SJSA1 (cell line): ENCODE results near the gene SPOPL. TPM values are rescaled to one million over a fixed set of nuclear protein-coding genes. Genes with fewer than 3 reads are reported as not detected.
"Not testable (repeated sequence)": the region's sequence is repeated elsewhere in the genome, so short reads cannot be mapped to it uniquely, and the experiment has no call there.

Experiments
- DNase-seq, 2 experiments: peaks; one replicate each; pipeline ENCODE4 v3.0.0-alpha.2; 2015 to 2020; ENCODE audit warnings: low spot score in 2 of 2, low read depth in 1 of 2
- H3K27ac ChIP-seq: fragments of 250-450 bp; sonication (Bioruptor Pico); 2 replicates; pipeline ENCODE4 v1.5.1; 2020; ENCODE audit warnings: mild to moderate bottlenecking, moderate library complexity
- H3K27me3 ChIP-seq: fragments of 250-450 bp; sonication (Bioruptor Pico); replicated peaks from 2 replicates; pipeline ENCODE4 v1.5.1; 2020; ENCODE audit warnings: mild to moderate bottlenecking, moderate library complexity
- H3K36me3 ChIP-seq: fragments of 250-450 bp; sonication (Bioruptor Pico); 2 replicates; pipeline ENCODE4 v1.5.1; 2020; ENCODE audit warnings: mild to moderate bottlenecking
- H3K4me1 ChIP-seq: fragments of 250-450 bp; sonication (Bioruptor Pico); replicated peaks from 2 replicates; pipeline ENCODE4 v1.6.1; 2021; ENCODE audit warnings: mild to moderate bottlenecking
- H3K4me3 ChIP-seq: fragments of 250-450 bp; sonication (Bioruptor Pico); 2 replicates; pipeline ENCODE4 v1.5.1; 2020; ENCODE audit warnings: mild to moderate bottlenecking
- H3K9me3 ChIP-seq: fragments of 250-450 bp; sonication (Bioruptor Pico); replicated peaks from 2 replicates; pipeline ENCODE4 v1.5.1; 2020; ENCODE audit warnings: mild to moderate bottlenecking
- total RNA-seq: library from RNA; depleted of rRNA; stranded (reverse); fragments of >200 nt; shearing (Covaris generic); gene quantifications from 2 replicates; pipeline ENCODE4 v1.2.3, GENCODE V29; 2014

The SPOPL gene
- total RNA-seq, 1 experiment from 2014 or later: 23.4 TPM

DNA sequence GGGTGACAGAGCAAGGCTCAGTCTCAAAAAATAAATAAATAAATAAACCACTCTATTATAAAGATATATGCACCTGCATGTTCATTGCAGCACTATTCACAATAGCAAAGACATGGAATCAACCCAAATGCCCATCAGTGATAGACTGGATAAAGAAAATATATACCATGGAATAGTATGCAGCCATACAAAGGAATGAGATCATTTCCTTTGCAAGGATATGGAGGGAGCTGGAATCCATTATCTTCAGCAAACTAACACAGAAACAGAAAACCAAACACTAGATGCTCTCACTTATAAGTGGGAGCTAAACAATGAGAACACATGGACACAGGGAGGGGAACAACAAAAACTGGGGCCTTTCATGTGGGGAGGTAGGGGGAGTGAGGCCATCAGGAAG, 18.8 kb upstream of the SPOPL start:
- DNase-seq, H3K27ac ChIP-seq, H3K27me3 ChIP-seq, H3K4me3 ChIP-seq, H3K4me1 ChIP-seq, H3K36me3 ChIP-seq, H3K9me3 ChIP-seq: not testable (repeated sequence)

DNA sequence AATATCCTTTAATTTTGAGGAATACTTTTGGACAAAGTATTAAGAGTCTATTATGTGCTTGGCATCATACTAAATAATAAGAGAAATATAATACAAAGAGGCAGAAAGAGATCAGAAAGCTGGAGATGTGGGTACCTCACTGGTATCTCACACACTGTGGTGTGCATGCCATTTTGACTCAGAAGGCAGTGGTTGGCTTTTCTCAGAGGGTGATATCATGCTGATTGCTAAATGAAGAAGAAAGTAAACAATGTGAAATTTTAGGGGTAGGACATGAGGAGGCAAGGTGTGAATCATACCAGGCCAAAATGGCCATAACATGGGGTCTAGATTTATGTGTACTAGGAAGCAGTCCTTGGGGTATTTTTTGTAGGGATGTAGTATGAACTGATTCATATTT, 16.6 kb upstream of the SPOPL start:
- no peaks in the 10 kb centered on the region for H3K27me3 ChIP-seq
- H3K27ac ChIP-seq: no peak overlapping the region
- no peaks in the 10 kb centered on the region for H3K36me3 ChIP-seq
- no peaks in the 10 kb centered on the region for H3K9me3 ChIP-seq
- DNase-seq: no peak
- H3K4me1 ChIP-seq: no peaks in the 10 kb centered on the region
- no peak overlapping the region for H3K4me3 ChIP-seq

DNA sequence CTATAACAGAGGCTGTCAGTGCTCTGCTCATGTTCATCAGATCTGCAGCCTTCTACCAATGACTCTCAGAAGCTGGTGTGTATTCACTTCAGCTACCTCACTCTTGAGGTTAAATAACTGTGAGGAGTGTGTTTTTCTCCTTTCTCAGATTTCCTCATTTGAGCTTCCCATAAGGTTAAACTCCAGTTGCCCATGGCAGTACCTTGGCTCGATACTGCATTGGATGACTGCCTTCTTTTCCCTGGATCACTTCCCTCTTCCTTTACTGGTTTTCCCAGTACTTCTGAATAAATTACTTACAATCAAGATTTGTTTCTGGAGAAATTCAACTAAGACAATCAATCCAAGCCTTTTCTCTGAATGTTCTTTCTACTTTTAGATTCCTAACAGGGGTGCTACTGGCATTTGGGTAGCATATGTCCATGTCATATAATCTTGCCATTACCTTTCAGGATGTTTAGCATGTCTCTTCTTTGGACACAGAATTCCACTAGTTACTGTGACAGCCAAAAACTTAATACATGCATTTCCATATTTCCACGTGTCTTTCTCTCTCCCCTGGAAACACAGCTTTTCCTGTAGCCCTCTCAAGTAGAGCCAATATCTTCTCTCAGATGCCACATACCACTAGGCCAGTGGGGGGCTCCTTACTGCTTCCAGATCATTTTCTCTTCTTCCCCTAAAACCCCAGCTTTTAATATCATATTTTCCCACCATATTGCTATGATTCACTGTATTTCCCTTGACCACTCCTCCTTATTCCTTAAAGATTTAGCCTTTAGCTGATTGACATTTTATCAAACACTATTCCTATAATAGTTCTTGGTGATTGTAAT, 15.0 kb upstream of the SPOPL start:
- no peak for DNase-seq
- H3K9me3 ChIP-seq: no peaks in the 10 kb centered on the region
- no peaks in the 10 kb centered on the region for H3K36me3 ChIP-seq
- H3K4me1 ChIP-seq: no peaks in the 10 kb centered on the region
- no peaks in the 10 kb centered on the region for H3K27me3 ChIP-seq
- H3K27ac ChIP-seq: no peak overlapping the region
- no peak overlapping the region for H3K4me3 ChIP-seq

DNA sequence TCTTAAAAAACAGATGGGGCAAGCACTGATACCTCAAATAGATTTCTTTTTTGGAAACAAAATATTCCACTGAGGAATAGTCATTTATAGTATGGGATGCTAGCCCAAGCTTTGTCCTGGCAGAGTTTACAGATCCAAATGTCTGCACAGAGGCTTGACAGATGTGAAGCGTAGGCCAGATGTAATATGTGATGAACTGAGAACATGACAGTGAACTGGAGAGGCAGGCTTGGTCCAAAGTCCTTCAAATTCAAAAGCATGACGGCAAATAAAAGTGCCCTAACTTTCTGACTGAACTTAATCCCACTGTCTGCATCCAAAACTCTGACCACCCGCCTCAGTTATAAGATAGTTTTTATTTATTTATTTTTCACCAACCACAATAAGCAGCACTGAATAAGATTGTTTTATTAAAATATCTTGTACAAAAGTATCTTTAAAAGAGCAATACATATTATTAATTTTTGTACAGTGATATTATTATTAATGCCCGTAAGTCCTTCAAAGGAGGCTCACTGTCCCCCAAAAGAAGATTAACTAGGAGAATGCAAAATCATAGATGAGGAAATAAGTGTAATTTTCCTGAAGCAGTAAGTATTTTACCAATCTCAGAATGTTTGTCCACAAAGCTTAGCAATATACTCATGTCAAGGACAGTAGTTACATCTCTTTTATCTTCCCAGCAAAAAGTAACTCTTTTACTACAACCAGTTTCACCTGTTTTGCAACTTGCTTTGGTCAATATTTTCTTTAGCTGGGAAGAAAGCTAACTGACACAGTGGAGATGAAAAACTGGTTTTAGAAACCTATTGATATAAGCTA, 10.7 kb upstream of the SPOPL start:
- DNase-seq: no peak
- Histone ChIP-seq H3K9me3 (no peaks in the 10 kb centered on the region), H3K27ac (no peak overlapping the region), H3K27me3 (no peaks in the 10 kb centered on the region), H3K4me1 (no peaks in the 10 kb centered on the region), H3K4me3 (no peak overlapping the region), H3K36me3 (no peaks in the 10 kb centered on the region)

DNA sequence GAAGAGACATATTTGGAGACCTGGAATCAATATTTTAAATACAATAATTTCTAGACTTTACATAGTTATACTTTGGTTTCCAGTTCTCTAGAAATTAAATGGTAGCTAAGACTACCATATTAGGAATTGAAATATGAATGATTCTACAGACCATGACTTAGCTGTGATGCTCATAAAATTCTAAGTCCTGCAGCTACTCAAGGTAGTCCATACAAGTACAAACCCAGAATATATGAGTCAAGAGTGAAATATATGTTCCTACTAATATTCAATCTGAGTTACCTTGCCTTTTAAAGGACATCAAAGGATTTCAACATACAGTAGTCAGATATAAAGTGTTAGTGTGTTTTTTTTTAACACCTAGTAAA, 10.1 kb upstream of the SPOPL start:
- Histone ChIP-seq H3K4me3 (no peak overlapping the region), H3K27ac (no peak overlapping the region), H3K36me3 (no peaks in the 10 kb centered on the region), H3K9me3 (no peaks in the 10 kb centered on the region), H3K27me3 (no peaks in the 10 kb centered on the region), H3K4me1 (no peaks in the 10 kb centered on the region)
- no peak for DNase-seq

DNA sequence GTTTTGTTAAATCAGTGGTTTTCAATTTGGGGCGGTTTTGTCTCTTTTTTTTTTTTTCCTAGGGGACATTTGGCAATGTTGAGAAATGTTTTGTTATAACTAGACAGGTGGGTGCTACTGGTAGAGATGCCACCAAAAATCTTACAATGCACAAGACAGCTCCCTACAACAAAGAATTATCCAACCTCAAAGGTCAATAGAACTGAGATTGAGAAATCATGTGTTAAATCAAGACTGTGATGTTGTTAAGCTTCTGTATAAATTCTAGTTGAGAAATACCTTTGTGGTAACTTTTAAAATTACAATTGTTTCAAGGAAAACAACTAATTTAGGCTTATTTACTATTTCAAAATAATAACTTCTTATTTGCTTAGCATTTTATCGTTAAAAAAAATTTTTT, 9.4 kb upstream of the SPOPL start:
- Histone ChIP-seq H3K4me3 (no peak overlapping the region), H3K27me3 (no peaks in the 10 kb centered on the region)
- DNase-seq: no peak

DNA sequence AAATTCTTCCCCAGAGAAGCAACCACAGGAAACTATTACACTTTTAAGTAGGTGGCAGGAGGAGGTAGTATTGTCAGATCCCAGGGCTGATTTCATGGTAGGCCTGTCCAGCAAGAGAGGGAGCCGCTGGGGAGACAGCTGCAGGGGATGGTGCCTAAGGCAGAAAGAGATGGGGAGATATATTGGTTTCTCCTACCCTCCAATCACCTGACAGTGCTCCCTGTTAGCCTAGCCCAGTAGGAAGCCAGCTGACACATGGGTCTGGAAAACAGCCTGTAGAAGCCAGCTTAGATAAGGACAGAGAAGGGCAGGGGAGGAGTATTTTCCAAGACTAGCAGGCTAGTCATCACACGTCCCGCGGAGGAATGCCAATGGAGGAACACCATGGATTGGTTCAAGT, 8.2 kb upstream of the SPOPL start:
- no peaks in the 10 kb centered on the region for H3K9me3 ChIP-seq
- no peak overlapping the region for H3K4me3 ChIP-seq
- H3K4me1 ChIP-seq: no peaks in the 10 kb centered on the region
- H3K27ac ChIP-seq: no peak overlapping the region
- H3K36me3 ChIP-seq: no peaks in the 10 kb centered on the region
- no peak for DNase-seq
- no peaks in the 10 kb centered on the region for H3K27me3 ChIP-seq

More for the DNA sequence above, 9.4 kb upstream of the SPOPL start:
- Histone ChIP-seq H3K36me3 (no peaks in the 10 kb centered on the region), H3K9me3 (no peaks in the 10 kb centered on the region), H3K4me1 (no peaks in the 10 kb centered on the region), H3K27ac (no peak overlapping the region)

DNA sequence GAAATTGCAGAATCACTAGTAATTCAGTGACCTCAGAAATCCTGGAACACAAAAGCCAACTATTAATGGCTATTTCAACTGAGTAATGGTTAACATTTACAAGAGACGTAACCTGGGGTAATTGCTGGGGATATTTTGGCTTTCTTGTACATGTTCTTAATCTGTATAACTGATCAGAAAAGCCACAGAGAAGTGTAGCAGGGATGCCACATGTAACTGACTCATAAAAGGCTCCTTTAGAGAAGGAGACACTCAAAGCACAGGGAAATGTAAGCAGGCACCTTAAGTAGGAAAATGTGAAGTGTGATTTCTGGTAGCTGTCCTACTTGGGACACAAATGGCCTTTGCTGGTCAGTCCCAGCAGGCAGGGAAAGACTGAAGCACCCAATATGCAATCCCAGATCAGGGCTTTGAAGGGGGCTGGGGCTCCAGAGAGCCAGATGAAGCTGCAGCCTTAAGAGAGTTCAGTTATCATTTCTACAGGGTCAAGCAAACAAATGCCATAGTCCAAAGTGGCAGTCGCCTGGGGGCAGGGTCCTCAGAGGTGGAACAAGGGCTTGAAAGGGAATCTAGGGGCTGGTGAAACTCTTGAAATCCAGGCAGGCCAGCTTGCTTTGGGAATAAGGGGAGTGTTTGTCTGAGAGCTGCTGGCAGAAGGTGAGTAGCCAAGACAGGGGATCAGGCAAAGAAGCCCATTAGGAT, 7.2 kb upstream of the SPOPL start:
- no peak overlapping the region for H3K4me3 ChIP-seq
- no peak for DNase-seq
- H3K27ac ChIP-seq: no peak overlapping the region
- no peaks in the 10 kb centered on the region for H3K36me3 ChIP-seq
- H3K27me3 ChIP-seq: no peaks in the 10 kb centered on the region
- no peaks in the 10 kb centered on the region for H3K4me1 ChIP-seq
- H3K9me3 ChIP-seq: no peaks in the 10 kb centered on the region

DNA sequence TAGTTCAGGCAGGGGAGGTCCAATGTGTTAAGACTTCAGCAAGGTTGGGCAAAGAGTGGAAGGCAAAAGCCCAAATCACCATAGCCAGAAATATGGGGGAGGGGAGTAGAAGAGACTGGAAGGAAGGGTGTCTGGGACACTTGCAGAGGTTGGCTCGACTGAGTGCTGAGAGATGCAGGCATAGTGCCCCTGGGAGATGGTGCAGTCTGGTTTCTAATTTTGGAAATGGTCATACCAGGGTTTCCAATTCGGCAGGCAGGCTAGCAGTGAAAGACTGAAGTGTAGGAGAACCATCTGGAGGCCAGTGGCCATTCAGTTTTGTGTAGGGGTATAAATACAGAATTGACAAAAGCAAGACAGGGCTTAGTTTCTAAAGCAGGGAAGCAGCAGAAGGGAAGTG, 6.2 kb upstream of the SPOPL start:
- no peak for DNase-seq
- H3K4me1 ChIP-seq: no peaks in the 10 kb centered on the region
- no peak overlapping the region for H3K27ac ChIP-seq
- no peak overlapping the region for H3K4me3 ChIP-seq
- H3K27me3 ChIP-seq: no peaks in the 10 kb centered on the region
- H3K36me3 ChIP-seq: no peaks in the 10 kb centered on the region
- H3K9me3 ChIP-seq: no peaks in the 10 kb centered on the region

DNA sequence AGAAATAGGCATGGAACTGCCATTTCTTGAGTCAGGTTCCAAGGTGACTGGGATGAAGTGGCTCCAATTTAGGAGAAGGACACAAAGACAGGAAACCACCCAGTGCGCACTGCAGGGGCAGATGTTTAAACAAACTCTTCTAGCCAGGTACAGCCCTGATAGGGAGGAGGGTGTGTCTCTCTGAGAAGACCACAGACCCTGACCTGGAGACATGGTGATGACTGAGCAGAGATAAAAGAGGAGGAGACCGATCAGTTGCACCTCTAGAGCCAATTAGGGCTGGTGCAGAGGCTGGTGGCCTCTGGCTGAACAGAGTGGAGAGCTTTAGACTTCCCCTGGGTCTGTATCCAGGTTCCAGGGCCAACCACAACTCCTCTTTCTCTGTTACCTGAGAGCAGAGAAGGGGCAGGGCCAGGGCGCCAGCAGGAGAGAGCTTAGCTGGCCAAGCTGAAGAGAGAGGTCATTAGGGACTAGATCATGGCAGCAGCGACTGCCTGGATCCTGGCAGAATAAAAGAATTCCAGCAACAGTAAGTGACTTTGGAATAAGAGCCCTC, 5.4 kb upstream of the SPOPL start:
- Histone ChIP-seq H3K36me3 (no peaks in the 10 kb centered on the region), H3K27ac (no peak overlapping the region), H3K4me1 (peaks cover 8% of the 10 kb centered on the region), H3K4me3 (no peak overlapping the region), H3K9me3 (no peaks in the 10 kb centered on the region), H3K27me3 (no peaks in the 10 kb centered on the region)
- no peak for DNase-seq

DNA sequence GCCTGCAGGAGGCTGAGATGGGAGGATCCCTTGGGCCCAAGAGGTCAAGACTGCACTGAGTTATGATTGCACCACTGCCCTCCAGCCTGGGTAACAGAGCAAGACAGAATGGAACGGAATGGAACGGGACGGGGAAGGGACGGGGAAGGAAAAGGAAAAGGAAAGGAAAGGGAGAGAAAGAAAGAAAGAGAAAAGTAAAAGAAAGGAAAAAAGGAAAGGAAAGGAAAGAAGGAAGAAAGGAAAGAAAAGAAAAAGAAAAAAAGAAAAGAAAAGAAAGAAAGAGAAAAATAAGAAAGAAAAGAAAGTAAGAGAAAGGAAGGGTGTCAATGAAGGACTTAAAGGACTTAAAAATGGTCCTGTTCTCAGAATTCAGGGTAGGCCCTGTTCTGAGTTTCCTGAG, 4.3 kb upstream of the SPOPL start:
- Histone ChIP-seq H3K27ac (no peak overlapping the region), H3K36me3 (no peaks in the 10 kb centered on the region), H3K4me3 (no peak overlapping the region), H3K9me3 (no peaks in the 10 kb centered on the region), H3K27me3 (no peaks in the 10 kb centered on the region), H3K4me1 (peaks cover 11% of the 10 kb centered on the region)
- DNase-seq: no peak

DNA sequence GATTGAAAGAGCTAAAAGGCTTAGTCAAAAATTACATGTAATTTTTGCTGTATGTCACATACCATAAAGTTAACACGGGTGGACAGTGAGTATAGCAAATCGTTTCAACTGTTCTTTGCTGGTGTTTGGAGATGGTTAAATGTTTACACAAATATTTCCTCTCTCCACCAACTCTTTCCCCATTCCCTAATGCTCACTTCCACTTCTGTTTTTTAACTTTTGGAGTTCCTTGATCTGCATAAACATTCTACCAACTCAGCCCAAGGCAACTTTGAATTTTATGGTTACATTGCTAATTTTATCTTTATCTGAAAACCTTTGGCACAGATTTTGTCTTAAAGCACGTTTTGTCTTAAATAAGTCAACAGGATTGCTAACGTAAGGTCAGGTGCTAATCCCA, 1.9 kb upstream of the SPOPL start:
- H3K4me3 ChIP-seq: no peak overlapping the region
- H3K4me1 ChIP-seq: peaks cover 17% of the 10 kb centered on the region
- H3K36me3 ChIP-seq: no peaks in the 10 kb centered on the region
- no peaks in the 10 kb centered on the region for H3K27me3 ChIP-seq
- no peak for DNase-seq
- no peaks in the 10 kb centered on the region for H3K9me3 ChIP-seq
- no peak overlapping the region for H3K27ac ChIP-seq

DNA sequence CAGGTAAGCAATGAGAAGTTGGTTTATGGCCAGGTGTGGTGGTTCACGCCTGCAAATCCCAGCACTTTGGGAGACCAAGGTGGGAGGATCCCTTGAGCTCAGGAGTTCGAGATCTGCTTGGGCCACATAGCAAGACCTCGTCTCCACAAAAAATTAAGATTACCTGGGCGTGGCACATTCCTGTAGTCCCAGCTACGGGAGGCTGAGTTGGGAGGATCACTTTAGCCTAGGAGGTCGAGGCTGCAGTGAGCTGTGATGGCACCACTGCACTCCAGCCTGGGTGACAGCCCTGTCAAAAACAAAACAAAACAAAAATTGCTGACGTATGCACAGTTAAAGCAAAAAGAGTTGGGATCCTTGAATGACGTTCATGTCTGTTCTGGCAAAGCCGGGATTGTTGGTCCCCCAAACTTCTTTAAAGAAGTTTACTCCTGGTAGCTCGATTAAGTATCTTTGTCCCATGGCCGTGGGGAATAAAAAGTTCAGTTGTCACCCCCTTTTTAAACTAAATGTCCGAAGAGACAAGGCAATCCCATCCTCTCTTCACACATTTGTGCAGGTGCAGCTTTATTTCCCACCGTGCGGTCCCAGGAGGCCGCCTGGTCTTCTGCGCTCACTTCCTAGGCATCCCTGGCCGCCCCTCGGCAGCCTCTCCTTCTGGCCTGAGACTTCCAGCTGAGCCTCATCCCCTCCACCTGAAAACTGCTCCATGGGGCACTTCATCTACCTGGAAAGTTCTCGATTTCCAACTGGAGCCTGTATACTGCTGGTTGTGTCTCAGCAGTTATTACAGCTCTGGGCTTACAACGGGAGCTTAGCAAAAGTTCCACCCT, 762 bp upstream of the SPOPL start:
- DNase-seq: no peak
- H3K4me3 ChIP-seq: peak overlapping the region; percentile 58
- H3K27ac ChIP-seq: peak overlapping the region; percentile 62
- H3K9me3 ChIP-seq: no peaks in the 10 kb centered on the region
- H3K36me3 ChIP-seq: no peaks in the 10 kb centered on the region
- peaks cover 17% of the 10 kb centered on the region for H3K4me1 ChIP-seq
- H3K27me3 ChIP-seq: no peaks in the 10 kb centered on the region
